ENCODE measurements around the gene DERL3. TPM values are rescaled to one million over a fixed set of nuclear protein-coding genes. Genes with fewer than 3 reads are reported as not detected.

Gene DERL3
- total RNA-seq, 2 experiments from 2014 or later, result 14.6 to 18.1 TPM

Other genes with a start within 250 kb of the DERL3 start
- gene DRICH1, start 206.7 kb downstream of the DERL3 start, total RNA-seq, result under 1 TPM in 1 of 2 experiments, not detected in 1; 0.23 TPM
- gene RGL4, start 148.0 kb downstream of the DERL3 start, total RNA-seq, result 10 to 100 TPM; 15.5 to 30.8 TPM
- 1 to 10 TPM; 2.9 to 3.0 TPM for gene ZNF70, start 87.9 kb downstream of the DERL3 start, total RNA-seq
- gene VPREB3, start 84.6 kb downstream of the DERL3 start, total RNA-seq, result under 1 TPM in 1 of 2 experiments, not detected in 1; 0.70 TPM
- gene C22orf15, start 76.0 kb downstream of the DERL3 start, total RNA-seq, result 1 to 10 TPM in 1 of 2 experiments, under 1 TPM in 1; 0.77 to 2.8 TPM
- 100 to 1,000 TPM; 155 to 159 TPM for gene CHCHD10, start 71.0 kb downstream of the DERL3 start, total RNA-seq
- gene MMP11, start 66.2 kb downstream of the DERL3 start, total RNA-seq, result 1 to 10 TPM in 1 of 2 experiments, under 1 TPM in 1; 0.91 to 1.0 TPM
- 100 to 1,000 TPM; 117 to 137 TPM for gene SMARCB1, start 52.0 kb downstream of the DERL3 start, total RNA-seq
- gene SLC2A11, start 18.9 kb upstream of the DERL3 start, total RNA-seq, result 10 to 100 TPM in 1 of 2 experiments, 1 to 10 TPM in 1; 8.1 to 10.7 TPM
- 100 to 1,000 TPM; 730 to 765 TPM for gene MIF, start 55.4 kb upstream of the DERL3 start, total RNA-seq
- gene GSTT2B, start 122.2 kb upstream of the DERL3 start, total RNA-seq, result not detected
- not detected for gene DDTL, start 127.9 kb upstream of the DERL3 start, total RNA-seq
- 100 to 1,000 TPM; 121 to 128 TPM for gene DDT, start 135.4 kb upstream of the DERL3 start, total RNA-seq
- gene GSTT2, start 141.1 kb upstream of the DERL3 start, total RNA-seq, result not detected
- not detected for gene GSTT4, start 166.4 kb upstream of the DERL3 start, total RNA-seq
- gene CABIN1, start 172.3 kb upstream of the DERL3 start, total RNA-seq, result 100 to 1,000 TPM in 1 of 2 experiments, 10 to 100 TPM in 1; 92.4 to 143 TPM

Measured in activated CD8-positive, alpha-beta memory T cell treated with anti-CD3 and anti-CD28 coated beads, Interleukin-2, amount 10 ng/mL, durations not matched to agents 7 days and 5 days (primary cell).